SK-N-MC (cell line): ENCODE results near the gene OAS1.

Source experiments
- EZH2 ChIP-seq: fragments of 200-600 bp; sonication (generic); IDR thresholded peaks from one replicate; pipeline ENCODE4 v1.6.1; 2017; ENCODE audit warnings: antibody characterized with exemption
- FOXP2 ChIP-seq: optimal IDR thresholded peaks from 2 replicates; pipeline ENCODE3; 2011; ENCODE audit warnings: mild to moderate bottlenecking, moderate library complexity; ENCODE audit not compliant: insufficient read depth; ENCODE audit errors: extremely low read length, control extremely low read depth
- POLR2AphosphoS5 ChIP-seq: IDR thresholded peaks from 2 replicates; pipeline ENCODE4 v1.6.1; 2012; ENCODE audit warnings: mild to moderate bottlenecking, low read depth, low read length, borderline replicate concordance

DNA sequence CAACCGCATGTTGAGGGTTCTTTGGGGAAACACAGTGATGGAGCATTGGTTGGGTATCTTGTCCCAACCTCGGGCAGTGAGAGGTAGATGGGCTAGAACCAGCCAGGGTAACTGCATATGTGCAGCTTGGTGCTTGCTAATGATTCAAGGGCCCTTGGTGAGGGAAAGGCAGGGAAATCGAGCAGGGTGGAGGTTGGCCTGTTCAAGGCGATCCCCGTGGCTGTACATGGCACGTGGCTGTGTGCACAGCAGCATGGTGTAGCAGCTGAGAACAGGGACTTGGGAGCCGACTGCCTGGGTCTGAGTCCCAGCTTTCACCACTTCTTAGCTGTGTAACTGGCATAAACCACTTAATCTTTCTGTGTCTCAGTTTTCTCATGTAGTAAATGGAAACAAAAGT is 45.5 kb upstream of the OAS1 start:
- TF ChIP-seq POLR2AphosphoS5 (no peak), EZH2 (no peak), FOXP2 (no peak)
